HG03439 (cell line): ENCODE measurements around the gene SPRYD3.

Source experiments
- ATAC-seq: cut with Tn5 transposase; IDR thresholded peaks from one replicate; pipeline ENCODE4 v1.9.1; 2021; ENCODE audit warnings: mild to moderate bottlenecking, moderate library complexity; ENCODE audit not compliant: unreplicated experiment

Gene SPRYD3

GRCh38 chr12:53082637-53083175 lies 3.5 kb upstream of the SPRYD3 start:
- ATAC-seq: no peak

- ATAC-seq: peak; percentile 14
Measured at GRCh38 chr12:53078425-53079225, 565 bp downstream of the SPRYD3 start.

GRCh38 chr12:53077030-53077429 lies 2.2 kb downstream of the SPRYD3 start:
- no peak for ATAC-seq

GRCh38 chr12:53076461-53076860 lies 2.7 kb downstream of the SPRYD3 start:
- ATAC-seq: no peak

GRCh38 chr12:53074999-53075370 lies 4.2 kb downstream of the SPRYD3 start:
- ATAC-seq: no peak

- ATAC-seq: no peak
Measured at GRCh38 chr12:53074283-53074998, 4.7 kb downstream of the SPRYD3 start.

- ATAC-seq: no peak
Measured at GRCh38 chr12:53073881-53074280, 5.3 kb downstream of the SPRYD3 start.

GRCh38 chr12:53071591-53072551 lies 7.3 kb downstream of the SPRYD3 start:
- no peak for ATAC-seq

- ATAC-seq: no peak
Measured at GRCh38 chr12:53070877-53071492, 8.2 kb downstream of the SPRYD3 start.

- ATAC-seq: no peak
Measured at GRCh38 chr12:53069621-53070410, 9.4 kb downstream of the SPRYD3 start.

- ATAC-seq: no peak
Measured at GRCh38 chr12:53068811-53069585, 10.2 kb downstream of the SPRYD3 start.

- ATAC-seq: no peak
Measured at GRCh38 chr12:53067993-53068770, 11.0 kb downstream of the SPRYD3 start.

- no peak for ATAC-seq
Measured at GRCh38 chr12:53067074-53067992, 11.9 kb downstream of the SPRYD3 start.

- no peak for ATAC-seq
Measured at GRCh38 chr12:53065975-53066931, 12.9 kb downstream of the SPRYD3 start.

GRCh38 chr12:53065470-53065869 lies 13.7 kb downstream of the SPRYD3 start:
- ATAC-seq: no peak
